GM21825 (cell line): Measurements from ENCODE around the gene EGR2.
"Not testable (repeated sequence)": the region's sequence is repeated elsewhere in the genome, so short reads cannot be mapped to it uniquely, and the experiment has no call there.

ENCODE experiments used
- ATAC-seq: cut with Tn5 transposase; IDR thresholded peaks from one replicate; pipeline ENCODE4 v1.9.1; 2021; ENCODE audit warnings: mild to moderate bottlenecking, moderate library complexity; ENCODE audit not compliant: unreplicated experiment

Gene EGR2

GRCh38 chr10:62795762-62796161 lies 20.4 kb downstream of the EGR2 start:
- no peak for ATAC-seq

GRCh38 chr10:62795100-62795499 lies 21.1 kb downstream of the EGR2 start:
- ATAC-seq = no peak

- no peak for ATAC-seq
Observed at GRCh38 chr10:62794306-62794705, 21.9 kb downstream of the EGR2 start.

- ATAC-seq = no peak
Observed at GRCh38 chr10:62792261-62792660, 23.9 kb downstream of the EGR2 start.

GRCh38 chr10:62790571-62790970 lies 25.6 kb downstream of the EGR2 start:
- no peak for ATAC-seq

GRCh38 chr10:62790019-62790555 lies 26.1 kb downstream of the EGR2 start:
- ATAC-seq = no peak

GRCh38 chr10:62788861-62789467 lies 27.2 kb downstream of the EGR2 start:
- ATAC-seq = no peak

- ATAC-seq = not testable (repeated sequence)
Observed at GRCh38 chr10:62788285-62788684, 27.9 kb downstream of the EGR2 start.

GRCh38 chr10:62784537-62784936 lies 31.6 kb downstream of the EGR2 start:
- not testable (repeated sequence) for ATAC-seq

- ATAC-seq = peak; percentile 97
Observed at GRCh38 chr10:62779487-62780248, 36.5 kb downstream of the EGR2 start.

GRCh38 chr10:62778125-62778524 lies 38.0 kb downstream of the EGR2 start:
- ATAC-seq = no peak

- ATAC-seq = no peak
Observed at GRCh38 chr10:62772186-62772974, 43.8 kb downstream of the EGR2 start.

GRCh38 chr10:62769574-62770242 lies 46.5 kb downstream of the EGR2 start:
- peak; percentile 51 for ATAC-seq

- no peak for ATAC-seq
Observed at GRCh38 chr10:62766386-62766785, 49.8 kb downstream of the EGR2 start.

GRCh38 chr10:62765726-62766125 lies 50.4 kb downstream of the EGR2 start:
- no peak for ATAC-seq

GRCh38 chr10:62764011-62764410 lies 52.2 kb downstream of the EGR2 start:
- no peak for ATAC-seq

- no peak for ATAC-seq
Observed at GRCh38 chr10:62763155-62763554, 53.0 kb downstream of the EGR2 start.
